ENCODE results near the gene C19orf18. TPM values are rescaled to one million over a fixed set of nuclear protein-coding genes. Genes with fewer than 3 reads are reported as not detected.
"Not testable (repeated sequence)": the region's sequence is repeated elsewhere in the genome, so short reads cannot be mapped to it uniquely, and the experiment has no call there.

Gene C19orf18
- under 1 TPM in 1 of 2 experiments, not detected in 1; 0.40 TPM for total RNA-seq

DNA sequence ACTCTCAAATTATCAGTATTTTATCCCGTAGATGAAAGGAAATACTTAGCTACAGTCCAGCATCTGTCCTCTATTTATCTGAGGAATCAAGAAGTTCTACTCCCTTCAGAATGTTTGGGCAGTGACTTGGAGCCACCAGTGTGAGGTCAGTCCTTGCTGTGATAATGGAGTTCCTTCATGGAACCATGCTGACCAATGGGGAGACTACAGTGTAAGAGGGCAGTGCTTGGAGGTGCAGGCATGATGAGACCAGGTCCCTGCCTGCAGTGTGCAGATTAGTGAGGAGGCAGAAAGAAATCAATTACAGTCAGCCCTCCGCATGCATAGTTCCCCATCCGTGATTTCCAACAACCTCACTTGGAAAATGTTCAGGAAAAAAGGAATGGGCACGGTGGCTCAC, at the start of gene C19orf18:
Gene C19orf18 (minus strand): TSS at position 101 of the 400 bp plus-strand sequence. CDS start 102 bp downstream, outside the sequence.
- H3K36me3 Mint-ChIP-seq (ENCODE audit: low read depth) = peaks cover 36% of the 10 kb centered on the region
- H3K27ac Mint-ChIP-seq = no peak within 1 kb of the TSS
- no peaks in the 10 kb centered on the region for H3K4me1 Mint-ChIP-seq
- no peak within 1 kb of the TSS for H3K4me3 Mint-ChIP-seq
- H3K9me3 Mint-ChIP-seq = peaks cover 74% of the 10 kb centered on the region
- ChIA-PET CTCF (no interaction called here), POLR2A (no interaction called here)
- DNase-seq = no peak
- no peaks in the 10 kb centered on the region for H3K27me3 Mint-ChIP-seq

DNA sequence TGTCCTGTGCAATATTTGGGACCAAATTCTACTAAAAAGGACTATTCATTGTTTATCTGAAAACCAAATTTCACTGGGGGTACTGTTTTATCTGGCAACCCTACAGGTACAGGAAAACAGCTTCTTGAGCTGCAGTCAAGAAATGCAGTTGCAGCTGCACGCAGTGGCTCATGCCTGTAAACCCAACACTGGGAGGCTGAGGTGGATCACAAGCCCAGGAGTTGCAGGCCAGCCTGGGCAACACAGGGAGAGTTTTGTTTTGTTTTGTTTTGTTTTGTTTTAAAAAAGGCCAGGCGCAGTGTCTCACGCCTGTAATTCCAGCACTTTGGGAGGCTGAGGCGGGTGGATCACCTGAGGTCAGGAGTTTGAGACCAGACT, 47.9 kb upstream of the C19orf18 start:
- Mint-ChIP-seq H3K4me1 (no peaks in the 10 kb centered on the region), H3K4me3 (no peak overlapping the region), H3K36me3 (ENCODE audit: low read depth) (peaks cover 6% of the 10 kb centered on the region), H3K27ac (no peak overlapping the region), H3K9me3 (peaks cover 40% of the 10 kb centered on the region), H3K27me3 (no peaks in the 10 kb centered on the region)
- DNase-seq = no peak
- ChIA-PET POLR2A (no interaction called here), CTCF (no interaction called here)

DNA sequence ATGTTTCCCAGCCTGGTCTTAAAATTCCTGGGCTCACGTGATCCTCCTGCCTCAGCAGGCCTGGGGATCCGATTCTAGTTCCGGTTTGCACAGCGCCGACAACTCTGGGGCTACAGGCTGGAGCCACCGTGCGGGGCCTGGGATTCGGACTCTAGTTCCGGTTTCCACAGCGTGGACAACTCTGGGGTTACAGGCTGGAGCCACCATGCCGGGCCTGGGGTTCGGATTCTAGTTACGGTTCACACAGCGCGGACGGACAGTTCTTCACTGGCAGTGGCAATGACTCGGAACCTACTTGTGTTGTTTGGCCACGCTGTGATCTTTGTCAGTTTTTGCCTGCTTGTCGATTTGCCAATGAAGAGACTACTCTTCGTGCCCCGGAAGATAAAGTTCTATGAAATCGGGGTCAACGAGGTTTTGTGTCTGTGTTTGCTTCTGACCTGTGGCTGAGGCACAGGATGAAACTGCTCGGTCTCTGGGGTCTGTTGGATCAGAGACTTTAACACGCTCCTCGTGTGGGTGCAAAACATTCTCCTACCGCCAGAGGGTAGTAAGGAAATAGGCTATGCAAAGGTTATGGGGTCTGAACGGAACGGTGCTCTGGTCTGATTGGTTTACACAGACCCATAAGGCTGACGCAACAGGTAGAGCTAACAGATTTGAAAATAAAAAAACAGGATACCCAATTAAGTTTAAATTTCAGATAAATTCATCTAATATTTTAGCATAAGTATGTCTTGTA, 47.4 kb upstream of the C19orf18 start:
- peaks cover 43% of the 10 kb centered on the region for H3K9me3 Mint-ChIP-seq
- H3K27me3 Mint-ChIP-seq = no peaks in the 10 kb centered on the region
- peaks cover 6% of the 10 kb centered on the region for H3K36me3 Mint-ChIP-seq (ENCODE audit: low read depth)
- POLR2A ChIA-PET = no interaction called here
- H3K4me1 Mint-ChIP-seq = no peaks in the 10 kb centered on the region
- H3K4me3 Mint-ChIP-seq = no peak overlapping the region
- H3K27ac Mint-ChIP-seq = no peak overlapping the region
- no peak for DNase-seq
- CTCF ChIA-PET = no interaction called here

DNA sequence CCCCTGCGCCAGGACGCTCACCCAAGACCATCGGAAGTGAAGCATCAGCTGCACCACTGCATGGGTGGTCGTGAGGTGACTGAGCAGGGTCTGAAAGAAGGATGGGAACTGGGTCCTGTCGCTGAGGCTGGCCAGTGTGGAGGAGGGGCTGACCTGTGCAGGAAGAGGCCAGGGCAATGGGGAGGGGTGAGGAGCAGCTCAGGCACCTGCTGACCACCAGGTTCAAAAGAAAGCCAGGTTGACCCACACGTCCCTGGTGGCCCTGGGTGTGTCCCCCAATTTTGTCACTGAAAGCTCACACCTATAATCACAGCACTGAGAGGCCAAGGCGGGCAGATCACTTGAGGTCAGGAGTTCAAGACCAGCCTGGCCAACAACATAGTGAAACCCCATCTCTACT, 45.8 kb upstream of the C19orf18 start:
- DNase-seq = no peak
- Mint-ChIP-seq H3K9me3 (peaks cover 43% of the 10 kb centered on the region), H3K27ac (no peak overlapping the region), H3K27me3 (no peaks in the 10 kb centered on the region), H3K4me3 (no peak overlapping the region), H3K36me3 (ENCODE audit: low read depth) (peaks cover 5% of the 10 kb centered on the region), H3K4me1 (no peaks in the 10 kb centered on the region)
- ChIA-PET POLR2A (no interaction called here), CTCF (no interaction called here)

DNA sequence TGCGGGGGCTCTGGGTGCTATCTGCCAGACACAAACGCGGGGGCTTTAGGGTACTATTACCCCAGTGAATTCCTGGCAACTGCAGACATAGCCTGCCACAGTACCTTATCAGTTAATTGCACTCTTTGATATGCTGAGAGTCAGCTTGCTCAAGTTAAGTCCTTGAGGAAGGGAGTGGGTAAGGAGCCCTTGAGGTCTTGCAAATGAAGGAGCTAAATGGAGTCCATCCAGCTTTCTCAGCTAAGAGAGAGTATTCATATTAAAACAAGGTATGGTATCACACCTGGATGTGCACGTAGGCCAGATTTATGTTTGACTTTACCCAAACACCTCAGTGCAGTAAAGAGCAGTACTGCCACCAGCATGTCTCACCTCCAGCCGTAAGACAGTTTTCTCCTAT, 39.8 kb upstream of the C19orf18 start:
- CTCF ChIA-PET = no interaction called here
- Mint-ChIP-seq H3K27me3 (no peaks in the 10 kb centered on the region), H3K4me1 (peaks cover under 1% of the 10 kb centered on the region), H3K4me3 (no peak overlapping the region), H3K27ac (no peak overlapping the region), H3K36me3 (ENCODE audit: low read depth) (peaks cover 11% of the 10 kb centered on the region), H3K9me3 (peaks cover 56% of the 10 kb centered on the region)
- no peak for DNase-seq
- POLR2A ChIA-PET = no interaction called here

DNA sequence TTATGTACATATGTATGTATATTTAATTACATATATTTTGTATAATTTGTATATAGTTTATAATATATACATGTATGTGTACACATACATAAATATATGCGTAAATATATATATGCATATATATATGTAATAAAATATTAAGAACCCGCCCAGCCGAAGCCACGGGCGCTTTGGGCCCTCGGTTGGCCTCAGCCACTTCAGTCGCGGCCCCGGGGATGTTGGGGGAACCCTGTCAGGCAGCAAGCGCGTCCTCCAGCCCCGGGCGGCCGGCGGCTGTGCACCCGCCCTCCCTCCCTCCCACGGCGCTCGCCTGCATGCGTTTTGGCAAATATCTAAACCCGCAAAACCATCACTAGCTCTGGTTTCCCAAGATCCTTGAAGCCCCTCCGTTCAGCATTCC, 36.2 kb upstream of the C19orf18 start:
- peaks cover 64% of the 10 kb centered on the region for H3K9me3 Mint-ChIP-seq
- CTCF ChIA-PET = interaction anchor here (0.6 kb wide), 1 partner anchor 570 kb away, joined by 4 read pairs; no protein-coding TSS in a partner anchor
- peaks cover 36% of the 10 kb centered on the region for H3K36me3 Mint-ChIP-seq (ENCODE audit: low read depth)
- no peaks in the 10 kb centered on the region for H3K27me3 Mint-ChIP-seq
- no peak for DNase-seq
- no peak overlapping the region for H3K4me3 Mint-ChIP-seq
- POLR2A ChIA-PET = no interaction called here
- peaks cover 4% of the 10 kb centered on the region for H3K4me1 Mint-ChIP-seq
- no peak overlapping the region for H3K27ac Mint-ChIP-seq

DNA sequence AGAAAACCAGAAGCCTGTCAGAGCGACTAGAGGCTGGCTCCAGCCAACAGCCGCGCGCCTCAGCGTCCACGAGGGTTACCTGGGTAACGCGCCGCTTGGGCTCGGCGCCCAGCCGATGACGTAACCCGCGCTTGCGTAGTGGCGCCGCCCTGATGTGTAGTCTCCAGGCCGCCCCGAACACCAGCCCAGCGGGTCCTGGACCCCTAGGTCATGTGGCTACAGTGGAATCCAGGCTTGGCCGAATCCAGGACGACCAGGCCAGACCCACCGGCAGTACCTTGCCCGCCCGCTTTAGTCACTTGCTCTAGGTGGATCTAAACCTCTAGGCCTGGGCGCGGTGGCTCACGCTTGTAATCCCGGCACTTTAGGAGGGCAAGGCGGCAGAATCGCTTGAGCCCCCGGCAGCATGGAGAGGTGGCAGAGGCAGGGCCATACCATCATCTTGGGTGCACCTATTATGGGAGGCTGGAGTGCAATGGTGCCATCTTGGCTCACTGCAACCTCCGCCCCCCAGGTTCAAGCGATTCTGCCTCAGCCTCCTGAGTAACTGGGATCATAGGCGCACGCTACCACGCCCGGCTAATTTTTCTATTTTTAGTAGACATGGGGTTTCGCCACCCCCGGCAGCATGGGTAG, 35.5 kb upstream of the C19orf18 start:
- no peak overlapping the region for H3K27ac Mint-ChIP-seq
- ChIA-PET CTCF (no interaction called here), POLR2A (no interaction called here)
- H3K27me3 Mint-ChIP-seq = no peaks in the 10 kb centered on the region
- peaks cover 43% of the 10 kb centered on the region for H3K36me3 Mint-ChIP-seq (ENCODE audit: low read depth)
- DNase-seq = peak; percentile 69
- peaks cover 64% of the 10 kb centered on the region for H3K9me3 Mint-ChIP-seq
- peaks cover 4% of the 10 kb centered on the region for H3K4me1 Mint-ChIP-seq
- H3K4me3 Mint-ChIP-seq = peak overlapping the region; percentile 60

DNA sequence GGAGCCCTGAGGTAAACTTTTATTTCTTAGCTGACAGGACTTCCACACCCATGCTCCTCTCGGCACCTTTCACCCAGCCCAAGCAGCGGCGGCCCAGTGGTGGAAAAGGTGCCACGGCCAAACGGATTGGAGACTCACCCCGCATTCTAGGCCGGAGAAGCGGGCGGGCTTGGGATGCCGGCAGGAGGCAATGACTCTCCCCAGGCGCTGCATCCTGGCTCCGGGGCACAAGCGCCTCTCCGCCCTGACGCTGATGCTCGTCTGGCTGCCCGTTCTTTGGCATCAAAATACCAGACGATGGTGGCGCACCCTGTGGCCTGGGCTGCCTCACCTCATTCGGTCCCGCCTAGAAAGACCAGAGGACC, 34.9 kb upstream of the C19orf18 start:
- peaks cover 48% of the 10 kb centered on the region for H3K36me3 Mint-ChIP-seq (ENCODE audit: low read depth)
- ChIA-PET POLR2A (no interaction called here), CTCF (no interaction called here)
- DNase-seq = no peak
- H3K27ac Mint-ChIP-seq = no peak overlapping the region
- peaks cover 8% of the 10 kb centered on the region for H3K4me1 Mint-ChIP-seq
- H3K27me3 Mint-ChIP-seq = no peaks in the 10 kb centered on the region
- H3K4me3 Mint-ChIP-seq = peak overlapping the region; percentile 60
- peaks cover 64% of the 10 kb centered on the region for H3K9me3 Mint-ChIP-seq

DNA sequence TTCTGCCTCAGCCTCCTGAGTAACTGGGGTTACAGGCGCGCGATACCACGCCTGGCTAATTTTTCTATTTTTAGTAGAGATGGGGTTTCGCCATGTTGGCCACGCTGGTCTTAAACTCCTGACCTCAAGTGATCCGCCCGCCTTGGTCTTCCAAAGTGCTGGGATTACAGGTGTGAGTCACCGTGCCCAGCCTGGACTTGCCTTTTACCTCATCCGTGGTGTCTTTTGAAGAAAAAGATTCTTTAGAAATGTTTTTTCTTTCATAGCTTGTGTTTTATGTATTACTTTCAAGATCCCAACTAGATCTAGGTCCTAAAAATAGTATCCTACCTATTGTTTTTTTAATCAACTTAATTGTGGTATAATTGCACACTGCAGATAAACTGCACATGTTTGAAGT, 34.5 kb upstream of the C19orf18 start:
- H3K4me3 Mint-ChIP-seq, DNase-seq, POLR2A ChIA-PET, H3K27me3 Mint-ChIP-seq, H3K27ac Mint-ChIP-seq, CTCF ChIA-PET: not testable (repeated sequence)
- peaks cover 52% of the 10 kb centered on the region for H3K36me3 Mint-ChIP-seq (ENCODE audit: low read depth)
- H3K9me3 Mint-ChIP-seq = peaks cover 66% of the 10 kb centered on the region
- peaks cover 11% of the 10 kb centered on the region for H3K4me1 Mint-ChIP-seq

DNA sequence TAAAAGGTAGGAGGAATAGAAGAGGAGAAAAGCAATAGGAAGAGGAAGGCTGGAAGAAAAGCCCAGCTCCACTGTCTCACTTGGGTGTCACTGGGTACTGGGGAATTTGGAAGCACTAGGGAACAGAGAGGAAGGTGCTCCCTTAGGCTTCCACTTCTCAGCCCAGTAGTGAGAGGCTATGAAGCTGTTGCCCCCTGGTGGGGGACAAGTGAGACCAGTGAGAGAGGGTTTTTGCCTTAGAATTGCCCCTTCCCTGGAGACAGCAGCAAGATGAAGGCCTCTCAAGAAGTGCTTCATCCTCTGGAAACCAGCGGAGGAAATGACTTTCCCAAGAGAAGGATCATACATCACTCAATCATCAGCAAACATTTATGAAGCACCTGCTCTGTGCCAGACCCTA, 33.0 kb upstream of the C19orf18 start:
- Mint-ChIP-seq H3K9me3 (peaks cover 57% of the 10 kb centered on the region), H3K4me3 (no peak overlapping the region), H3K36me3 (ENCODE audit: low read depth) (peaks cover 60% of the 10 kb centered on the region), H3K27me3 (no peaks in the 10 kb centered on the region), H3K27ac (no peak overlapping the region), H3K4me1 (peaks cover 20% of the 10 kb centered on the region)
- POLR2A ChIA-PET = no interaction called here
- CTCF ChIA-PET = no interaction called here
- DNase-seq = no peak

DNA sequence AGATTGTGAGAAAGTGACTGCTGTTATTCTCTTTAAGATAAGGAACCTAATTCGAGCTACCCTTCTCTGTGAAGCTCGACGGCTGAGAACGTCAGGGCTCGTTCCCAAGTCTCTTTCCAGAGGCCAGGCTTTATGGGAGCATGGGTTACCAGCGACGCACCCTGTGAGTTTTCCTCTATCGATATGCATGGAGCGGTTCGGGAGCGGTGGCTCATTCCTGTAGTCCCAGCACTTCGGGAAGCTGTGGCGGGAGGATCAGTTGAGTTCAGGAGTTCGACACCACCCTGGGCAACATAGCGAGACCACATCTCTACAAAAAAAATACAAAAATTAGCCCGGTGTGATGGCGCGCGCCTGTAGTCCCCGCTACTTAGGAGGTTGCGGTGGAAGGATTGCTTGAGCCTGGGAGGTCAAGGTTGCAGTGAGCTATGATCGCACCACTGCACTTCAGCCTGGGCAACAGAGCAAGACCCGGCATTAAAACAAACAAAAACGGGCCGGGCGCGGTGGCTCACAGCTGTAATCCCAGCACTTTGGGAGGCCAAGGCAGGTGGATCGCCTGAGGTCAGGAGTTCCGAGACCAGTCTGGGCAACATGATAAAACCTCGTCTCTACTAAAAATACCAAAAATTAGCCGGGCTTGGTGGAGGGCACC, 29.0 kb upstream of the C19orf18 start:
- H3K9me3 Mint-ChIP-seq = peaks cover 58% of the 10 kb centered on the region

DNA sequence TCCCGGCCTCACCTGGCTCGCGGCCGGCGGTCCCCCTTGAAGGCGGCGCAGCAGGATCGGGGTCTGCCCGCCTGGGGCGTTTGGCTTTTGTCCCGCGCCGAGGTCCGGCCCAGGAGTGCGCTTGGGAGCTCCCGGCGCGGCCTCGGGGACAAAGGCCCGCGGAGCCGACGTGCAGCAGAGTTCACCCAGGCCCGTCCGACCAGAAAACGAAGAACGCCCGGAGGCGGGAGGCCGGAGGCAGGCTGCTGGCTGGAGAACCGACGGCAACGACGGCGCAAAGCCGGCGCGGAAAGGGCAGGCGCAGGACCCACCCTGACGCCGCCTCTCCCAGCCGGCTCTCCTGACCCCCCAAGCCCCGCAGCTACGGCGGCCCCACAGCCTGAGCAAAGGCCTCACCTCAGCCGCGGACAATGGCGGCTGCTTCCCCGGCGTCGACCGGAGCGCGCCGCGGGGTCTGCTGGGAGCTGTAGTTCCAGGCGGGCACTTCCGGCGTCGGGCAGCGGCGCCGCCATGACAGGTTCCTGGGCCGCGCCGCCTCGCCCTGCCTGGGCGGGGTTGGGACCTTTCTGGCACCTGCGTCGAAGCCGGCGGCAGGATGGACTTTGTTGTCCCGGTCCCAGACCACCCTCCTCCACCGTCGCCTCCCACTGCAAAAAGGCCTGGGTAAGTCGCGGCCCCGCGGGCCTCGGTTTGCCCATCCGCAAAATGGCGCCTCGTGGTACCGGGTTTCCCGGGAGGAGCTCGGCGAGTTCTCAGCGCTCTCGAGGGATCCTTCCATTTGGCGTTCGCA, 28.2 kb upstream of the C19orf18 start, which contains the start of gene ZNF606:
Gene ZNF606 (minus strand): TSS at position 437 of the 790 bp plus-strand sequence. CDS start 1,501 bp downstream, outside the sequence.
- Mint-ChIP-seq H3K36me3 (ENCODE audit: low read depth) (peaks cover 91% of the 10 kb centered on the region), H3K4me1 (peaks cover 30% of the 10 kb centered on the region), H3K27ac (peak within 1 kb of the TSS; percentile 77), H3K27me3 (no peaks in the 10 kb centered on the region), H3K4me3 (peak within 1 kb of the TSS; percentile 77), H3K9me3 (peaks cover 53% of the 10 kb centered on the region)
- CTCF ChIA-PET = interaction anchor here (0.7 to 1.2 kb wide), 4 partner anchors 148 to 518 kb away, joined by 3 to 5 read pairs (median 3); partner anchors contain the start of genes ZNF329 and ZNF416
- peak; percentile 85 for DNase-seq
- POLR2A ChIA-PET = interaction anchor here (0.7 to 2.5 kb wide), 19 partner anchors 11 to 761 kb away, joined by 3 to 17 read pairs (median 4); partner anchors contain the start of genes ZNF134, ZNF256, ZNF274 and ZNF329

More for the DNA sequence above, 29.0 kb upstream of the C19orf18 start:
- no peak for DNase-seq
- H3K27me3 Mint-ChIP-seq = no peaks in the 10 kb centered on the region
- CTCF ChIA-PET = interaction anchor here (0.7 to 1.2 kb wide), 3 partner anchors 147 to 517 kb away, joined by 3 to 5 read pairs (median 3); partner anchors contain the start of genes ZNF329 and ZNF416
- peak overlapping the region; percentile 77 for H3K4me3 Mint-ChIP-seq
- peak overlapping the region; percentile 77 for H3K27ac Mint-ChIP-seq
- peaks cover 88% of the 10 kb centered on the region for H3K36me3 Mint-ChIP-seq (ENCODE audit: low read depth)
- POLR2A ChIA-PET = interaction anchor here (0.7 to 2.5 kb wide), 14 partner anchors 12 to 762 kb away, joined by 3 to 17 read pairs (median 5); partner anchors contain the start of genes ZNF134, ZNF256, ZNF274 and ZNF329
- H3K4me1 Mint-ChIP-seq = peaks cover 30% of the 10 kb centered on the region
